Lung microvascular endothelial cell (primary cell): Measurements from ENCODE around the gene FXYD2. TPM values are rescaled to one million over a fixed set of nuclear protein-coding genes. Genes with fewer than 3 reads are reported as not detected.

Source experiments
- DNase-seq, 2 donors: peaks; one replicate each; pipeline versions ENCODE4 v3.0.0 to v3.0.0-alpha.2; 2010; ENCODE audit warnings: low read depth in 2 of 2
- total RNA-seq: library from RNA; depleted of rRNA; stranded (reverse); fragments of >200 nt; gene quantifications from 2 replicates; pipeline ENCODE4 v1.2.1, GENCODE V29; 2014

Gene FXYD2
- total RNA-seq, 1 donor from 2014 or later = 1.8 TPM

DNA sequence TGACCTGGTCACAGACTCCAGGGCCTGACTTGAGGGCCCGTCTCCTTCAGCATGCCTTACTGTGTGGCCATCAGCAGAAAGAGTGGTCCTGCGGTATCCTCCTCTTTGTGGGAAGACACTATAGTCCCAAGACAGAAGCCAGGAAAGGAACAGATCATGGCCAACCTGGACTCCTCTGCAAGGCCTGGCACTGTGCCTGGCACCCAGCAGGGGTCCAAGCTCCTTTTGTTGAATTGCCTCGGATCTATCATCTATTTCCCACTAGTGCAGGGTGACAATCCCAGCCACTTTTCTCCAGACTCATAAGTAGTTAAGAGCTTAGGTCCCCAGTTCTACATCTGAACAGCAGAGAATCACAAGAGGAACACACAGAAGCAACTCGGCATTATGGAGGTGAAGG lies 54.5 kb downstream of the FXYD2 start:
- no peak for DNase-seq

Other genes starting within 250 kb of the FXYD2 start
- gene DSCAML1, start 27.5 kb downstream of the FXYD2 start, total RNA-seq = under 0.01 TPM in 1 of 2 replicates, not detected in the other
- gene FXYD6, start 51.9 kb upstream of the FXYD2 start, total RNA-seq = 0.22 and 1.4 TPM in 2 replicates
- not detected in 2 replicates for gene TMPRSS13, start 104.7 kb upstream of the FXYD2 start, total RNA-seq
- not detected in 2 replicates for gene IL10RA, start 161.7 kb upstream of the FXYD2 start, total RNA-seq